ENCODE results near the gene PTPRZ1. TPM values are rescaled to one million over a fixed set of nuclear protein-coding genes. Genes with fewer than 3 reads are reported as not detected.

PTPRZ1 gene
- total and polyA plus RNA-seq, 2 of the 4 experiments (the other 2 are of a cell fraction) = not detected

DNA sequence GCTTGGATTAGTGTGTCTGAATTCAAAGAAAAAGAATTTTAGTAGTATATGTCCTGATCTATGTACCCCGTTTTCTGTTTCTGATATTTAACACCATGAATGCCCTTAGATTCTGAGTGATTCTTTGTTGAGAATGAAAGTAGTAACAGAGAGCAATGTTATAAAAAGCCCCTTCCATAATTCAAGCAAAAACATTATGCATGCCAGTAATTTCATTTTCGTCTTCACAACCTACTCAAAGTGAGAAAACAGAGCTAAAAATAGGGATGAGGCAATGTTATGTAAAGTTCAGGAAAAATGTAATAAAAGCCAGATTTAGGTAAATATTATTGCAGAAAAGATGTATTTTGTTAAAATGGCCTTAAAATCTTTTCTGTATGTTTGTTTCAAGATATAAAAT lies 28.1 kb downstream of the PTPRZ1 start:
- Histone ChIP-seq H3K4me1 (ENCODE audit: control insufficient read depth, insufficient read depth, low read length) (no peaks in the 10 kb centered on the region), H2AFZ (replicated peaks; ENCODE audit: low read length, poor library complexity) (no peak overlapping the region), H3K4me2 (ENCODE audit: low read depth, low read length) (no peak overlapping the region), H3K9me1 (ENCODE audit: insufficient read depth, low read length) (no peaks in the 10 kb centered on the region), H3K36me3 (ENCODE audit: control insufficient read depth, insufficient read depth, low read length) (no peaks in the 10 kb centered on the region), H2BK120ac (ENCODE audit: low read depth, low read length) (no peak overlapping the region), H3K9ac (ENCODE audit: low read depth, low read length) (no peak overlapping the region), H4K20me1 (ENCODE audit: insufficient read depth, low read length) (no peaks in the 10 kb centered on the region), H3K27me3 (ENCODE audit: control insufficient read depth, insufficient read depth, low read length) (no peaks in the 10 kb centered on the region), H3K27ac (ENCODE audit: insufficient read depth, low read length) (no peak overlapping the region), H3K9me3 (ENCODE audit: control insufficient read depth, insufficient read depth, low read length) (no peaks in the 10 kb centered on the region), H4K8ac (ENCODE audit: low read depth in 2 of 2, low read length in 2 of 2) (no peak overlapping the region), H4K5ac (ENCODE audit: low read depth, low read length) (no peak overlapping the region), H2BK5ac (ENCODE audit: low read depth, low read length, poor library complexity, severe bottlenecking) (no peak overlapping the region), H2BK15ac (ENCODE audit: low read depth, low read length) (no peak overlapping the region), H3K23ac (ENCODE audit: low read depth, low read length) (no peak overlapping the region), H3K4ac (ENCODE audit: low read depth, low read length) (no peak overlapping the region), H3K79me1 (ENCODE audit: low read depth in 1 of 2, low read length in 2 of 2) (no peaks in the 10 kb centered on the region), H2AK9ac (replicated peaks; ENCODE audit: low read depth, low read length, poor library complexity) (no peak overlapping the region), H2AK5ac (ENCODE audit: low read depth, low read length) (no peak overlapping the region), H3K18ac (ENCODE audit: low read depth, low read length) (no peak overlapping the region), H3K56ac (ENCODE audit: extremely low read depth, insufficient read depth, low read length) (no peak overlapping the region), H3K14ac (replicated peaks; ENCODE audit: low read depth, low read length) (no peak overlapping the region), H3K4me3 (ENCODE audit: insufficient read depth, low read depth, low read length) (no peak overlapping the region), H2BK20ac (ENCODE audit: low read depth, low read length) (no peak overlapping the region), H4K91ac (ENCODE audit: insufficient read depth, low read depth, low read length) (no peak overlapping the region)
- CTCF ChIA-PET = no interaction called here
- TF ChIP-seq FOS (IDR thresholded peaks at IDR 0.05; ENCODE audit: low read depth, low read length) (no peak), POLR2A (IDR thresholded peaks at IDR 0.05; ENCODE audit: low read depth, low read length) (no peak), SMC3 (IDR thresholded peaks at IDR 0.05; ENCODE audit: low read depth, low read length) (no peak), RFX5 (IDR thresholded peaks at IDR 0.05; ENCODE audit: low read depth, low read length) (no peak), MAFK (IDR thresholded peaks at IDR 0.05; ENCODE audit: low read depth, low read length) (no peak), BHLHE40 (IDR thresholded peaks at IDR 0.05; ENCODE audit: low read depth, low read length) (no peak), MAZ (IDR thresholded peaks at IDR 0.05; ENCODE audit: borderline replicate concordance, low read depth, low read length) (no peak), NFE2L2 (IDR thresholded peaks at IDR 0.05; ENCODE audit: low read depth, low read length) (no peak)
- TF ChIP-seq, protein P1, sequence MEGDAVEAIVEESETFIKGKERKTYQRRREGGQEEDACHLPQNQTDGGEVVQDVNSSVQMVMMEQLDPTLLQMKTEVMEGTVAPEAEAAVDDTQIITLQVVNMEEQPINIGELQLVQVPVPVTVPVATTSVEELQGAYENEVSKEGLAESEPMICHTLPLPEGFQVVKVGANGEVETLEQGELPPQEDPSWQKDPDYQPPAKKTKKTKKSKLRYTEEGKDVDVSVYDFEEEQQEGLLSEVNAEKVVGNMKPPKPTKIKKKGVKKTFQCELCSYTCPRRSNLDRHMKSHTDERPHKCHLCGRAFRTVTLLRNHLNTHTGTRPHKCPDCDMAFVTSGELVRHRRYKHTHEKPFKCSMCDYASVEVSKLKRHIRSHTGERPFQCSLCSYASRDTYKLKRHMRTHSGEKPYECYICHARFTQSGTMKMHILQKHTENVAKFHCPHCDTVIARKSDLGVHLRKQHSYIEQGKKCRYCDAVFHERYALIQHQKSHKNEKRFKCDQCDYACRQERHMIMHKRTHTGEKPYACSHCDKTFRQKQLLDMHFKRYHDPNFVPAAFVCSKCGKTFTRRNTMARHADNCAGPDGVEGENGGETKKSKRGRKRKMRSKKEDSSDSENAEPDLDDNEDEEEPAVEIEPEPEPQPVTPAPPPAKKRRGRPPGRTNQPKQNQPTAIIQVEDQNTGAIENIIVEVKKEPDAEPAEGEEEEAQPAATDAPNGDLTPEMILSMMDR (conservative IDR thresholded peaks at IDR 0.05; ENCODE audit: low read depth, low read length) = no peak
- DNase-seq (no peak), ATAC-seq (ENCODE audit: low read depth) (no peak)
- POLR2A ChIA-PET (ENCODE audit: unreplicated experiment) = no interaction called here
- dilution Hi-C loops (cut with HindIII; ENCODE audit: low sequenced_read_pairs, unreplicated experiment) = no loop called here
- WGBS, 2 experiments (ENCODE audit: extremely low coverage in 2 of 2, insufficient read length in 1 of 2) = no CpG with 5 or more reads among the region's 2 CpGs
- in situ Hi-C loops (cut with MboI; ENCODE audit: low sequenced_read_pairs) = no loop called here
- intact Hi-C loops (cut with micrococcal nuclease) = no loop called here
- BruUV-seq (replicated peaks) = no TSS peak
